GM18873 (cell line): ENCODE measurements around the gene TRPM3.

Experiments used
- ATAC-seq: cut with Tn5 transposase; IDR thresholded peaks from one replicate; pipeline ENCODE4 v1.9.1; 2021; ENCODE audit warnings: mild to moderate bottlenecking, moderate library complexity, moderate number of reproducible peaks; ENCODE audit not compliant: unreplicated experiment, low FRiP score

Gene TRPM3

DNA sequence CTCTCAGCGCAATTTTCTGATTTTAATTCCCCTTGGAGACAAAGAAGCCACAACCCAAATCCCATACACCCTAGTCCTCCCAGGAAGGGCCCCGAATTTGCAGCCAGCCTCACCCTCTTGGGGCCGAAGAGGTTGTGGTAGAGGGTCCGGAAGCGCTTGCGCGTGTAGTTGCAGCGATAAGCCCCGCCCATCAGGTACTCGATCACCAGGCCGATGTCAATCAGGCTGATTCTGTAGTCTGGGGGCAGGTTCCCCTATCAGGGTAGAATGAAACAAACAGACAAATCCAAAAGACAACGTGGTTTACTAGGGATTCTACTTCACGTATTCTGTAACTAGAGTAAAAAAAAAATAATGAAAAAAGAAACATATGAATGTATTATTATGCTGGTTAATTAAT, 496.3 kb downstream of the TRPM3 start:
- no peak for ATAC-seq

DNA sequence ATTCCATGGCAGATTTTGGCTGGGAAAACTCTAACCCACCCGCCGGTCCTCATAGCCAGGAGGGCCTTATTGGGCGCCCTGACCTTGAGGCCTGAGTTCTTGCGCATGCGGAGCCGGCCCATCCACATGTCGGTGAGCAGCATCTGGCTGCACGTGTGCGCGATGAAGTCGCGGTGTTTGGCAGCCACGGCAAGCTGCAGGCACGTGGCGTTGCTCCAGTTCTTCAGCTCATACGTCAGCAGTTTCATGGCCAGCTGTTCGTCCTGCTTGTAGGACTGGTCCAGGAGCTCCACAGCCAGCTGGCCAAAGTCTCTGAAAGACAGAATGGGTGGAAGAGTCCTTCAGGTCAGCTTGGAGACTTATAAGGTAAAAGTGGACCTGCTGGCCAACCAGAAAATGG, 502.6 kb downstream of the TRPM3 start:
- no peak for ATAC-seq

DNA sequence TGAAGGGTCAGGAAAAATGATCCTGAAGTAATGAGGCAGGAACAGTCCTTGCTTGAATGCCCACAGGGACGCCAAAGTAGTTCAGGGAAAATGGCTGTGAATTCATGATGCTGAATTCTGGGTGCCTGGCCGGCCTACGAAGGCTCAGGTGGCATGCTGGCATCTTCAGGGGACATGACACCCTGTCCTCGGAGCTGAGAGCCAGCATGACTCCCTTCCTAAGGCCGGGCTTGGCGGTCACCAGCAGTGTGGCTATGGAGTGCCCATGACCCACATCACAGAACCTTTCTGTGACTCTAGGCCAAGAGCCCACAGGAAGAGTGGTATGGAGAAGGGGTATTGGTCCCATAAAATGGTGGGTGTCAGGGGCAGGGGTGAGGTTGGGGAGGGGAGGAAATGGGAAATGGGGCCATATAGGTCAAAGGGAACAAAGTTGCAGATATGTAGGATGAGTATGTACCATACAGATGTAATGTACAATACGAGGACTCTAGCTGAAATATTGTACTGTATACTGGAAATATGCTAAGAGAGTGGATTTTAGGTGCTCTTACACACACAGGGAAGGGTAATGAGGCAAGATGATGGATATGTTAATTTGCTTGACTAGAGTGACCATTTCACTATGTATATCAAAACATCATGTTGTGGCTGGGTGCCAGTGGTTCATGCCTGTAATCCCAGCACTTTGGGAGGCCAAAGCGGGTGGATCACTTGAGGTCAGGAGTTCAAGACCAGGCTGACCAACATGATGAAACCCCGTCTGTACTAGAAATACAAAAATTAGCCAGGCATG, 504.2 kb downstream of the TRPM3 start:
- no peak for ATAC-seq

DNA sequence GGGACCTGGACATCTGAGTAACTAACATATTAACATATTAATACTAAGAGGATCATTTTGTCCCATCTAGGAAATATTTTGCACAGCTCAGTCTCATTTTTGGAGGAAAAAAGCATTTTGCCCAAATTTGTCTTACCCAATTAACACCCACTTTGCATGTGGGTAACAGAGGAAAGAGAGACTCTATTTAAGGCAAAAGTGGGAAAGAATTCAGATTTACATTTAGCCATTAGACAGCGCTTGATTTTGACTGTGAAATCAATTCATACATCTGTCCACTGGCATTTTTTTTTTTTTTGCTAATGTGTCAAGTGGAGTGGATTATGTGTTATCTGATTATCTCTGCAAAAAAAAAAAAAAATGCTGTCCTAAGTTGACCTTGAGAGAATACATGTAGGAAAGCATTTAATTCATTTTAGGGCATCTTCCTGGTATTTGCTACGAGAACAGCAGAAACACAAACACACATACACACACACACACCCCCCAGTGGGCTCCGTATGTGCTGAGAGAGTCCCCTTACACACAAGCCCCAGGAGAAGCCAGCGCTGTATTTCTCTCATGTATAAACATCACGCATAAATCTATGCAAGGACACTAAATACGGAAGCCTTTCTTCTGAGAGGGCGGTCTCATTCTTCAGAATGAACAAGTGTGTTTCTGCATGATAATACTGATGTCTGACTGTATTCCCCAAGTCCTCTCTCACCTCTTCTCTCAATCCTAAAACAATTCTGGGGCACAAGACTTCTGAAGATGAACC, 505.0 kb downstream of the TRPM3 start:
- ATAC-seq, result no peak

DNA sequence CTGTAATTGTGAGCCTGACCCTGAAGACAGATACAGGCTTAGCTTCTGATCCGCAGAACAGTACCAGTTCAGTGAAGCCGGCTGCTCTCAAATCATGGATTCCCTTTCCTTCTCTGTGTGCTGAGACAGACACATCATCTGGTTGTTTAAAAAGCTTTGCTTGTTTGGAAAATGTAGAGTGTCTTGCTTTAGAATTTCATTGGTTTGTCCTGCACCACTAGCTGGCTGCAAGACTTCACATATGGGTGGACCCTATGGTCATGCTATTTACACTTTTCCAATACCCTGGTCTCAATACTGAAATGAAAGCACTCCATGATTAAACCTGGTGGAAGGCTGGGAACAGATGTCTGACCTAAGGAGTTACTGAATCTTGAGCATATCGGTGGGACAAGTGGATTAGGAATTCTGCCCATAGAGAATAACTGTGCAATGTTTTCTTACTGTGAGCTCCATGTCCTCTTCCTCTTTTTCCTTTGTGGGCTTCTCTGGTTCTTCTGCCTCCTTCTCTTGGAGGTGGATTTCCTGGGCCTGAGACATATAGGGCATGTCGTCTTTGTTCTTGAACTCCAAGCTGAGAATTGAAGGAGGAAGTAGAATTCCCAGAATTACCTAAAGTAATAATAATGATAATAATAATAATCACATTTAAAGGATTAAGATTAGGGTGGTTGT, 505.8 kb downstream of the TRPM3 start:
- ATAC-seq, result no peak

DNA sequence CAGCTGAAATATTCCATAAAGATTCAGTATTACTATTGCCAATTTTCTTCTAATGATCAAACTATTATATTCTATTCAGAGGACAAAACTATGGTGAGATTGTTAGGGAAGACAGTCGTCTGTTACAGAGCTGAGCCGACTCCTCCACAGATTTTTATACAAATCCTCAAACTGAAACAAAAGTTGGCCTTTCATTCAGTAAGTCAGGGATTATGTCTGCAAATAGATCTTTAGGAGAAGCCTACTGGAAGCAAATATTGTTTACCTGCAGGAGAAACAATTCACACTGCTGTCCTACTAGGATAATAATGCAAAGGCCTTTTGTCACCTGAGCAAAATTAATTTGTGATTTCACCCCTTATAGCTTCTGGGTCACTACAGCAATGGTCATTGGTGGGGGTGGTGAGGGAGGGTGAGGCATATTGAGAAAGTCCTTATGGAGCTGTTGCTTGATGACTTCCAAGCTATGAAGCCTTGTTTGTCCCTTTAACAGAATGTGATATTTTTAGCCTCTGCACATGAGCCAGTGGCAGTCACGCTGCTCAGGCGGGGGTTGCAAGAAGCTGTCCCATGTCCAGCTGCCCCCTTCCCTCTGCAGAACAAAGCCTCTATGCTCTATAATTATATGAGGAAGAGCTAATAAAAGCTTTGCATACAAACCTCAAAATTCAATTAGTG, 506.5 kb downstream of the TRPM3 start:
- ATAC-seq, result no peak

DNA sequence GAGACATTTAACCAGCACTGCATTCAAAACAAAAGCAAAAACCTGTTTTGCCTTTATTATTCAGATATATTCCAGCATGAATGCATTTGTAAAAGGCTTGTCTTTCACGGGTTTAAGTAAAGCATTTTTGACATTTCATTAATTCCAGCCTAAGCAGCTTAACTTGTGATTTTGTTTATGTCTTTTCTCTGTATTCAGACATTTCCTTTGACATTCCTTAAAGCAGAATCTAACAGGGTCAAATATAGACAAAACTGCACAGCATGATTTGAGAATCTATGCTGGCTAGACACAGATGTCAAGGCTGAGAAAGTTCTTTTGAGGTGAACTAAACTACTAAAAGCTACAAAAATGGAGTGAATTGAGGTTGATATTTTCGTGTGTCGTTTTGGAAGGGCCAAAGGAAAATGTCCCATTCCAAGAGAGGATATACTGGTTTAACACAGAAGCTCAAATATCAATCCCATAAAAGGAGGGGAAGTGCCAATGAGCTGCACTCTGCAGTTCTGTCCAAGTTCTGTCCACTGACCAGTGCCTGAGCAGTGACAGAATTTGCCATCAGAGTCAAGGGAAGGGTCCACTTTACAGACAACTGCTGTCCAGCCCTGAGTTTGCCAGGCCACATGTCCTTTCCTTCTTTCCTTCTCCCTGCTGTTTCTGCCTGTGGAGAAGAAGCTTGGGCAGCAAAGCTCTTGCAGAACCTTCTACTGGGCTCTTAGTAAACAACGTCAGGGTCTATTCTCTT, 508.2 kb downstream of the TRPM3 start:
- no peak for ATAC-seq

DNA sequence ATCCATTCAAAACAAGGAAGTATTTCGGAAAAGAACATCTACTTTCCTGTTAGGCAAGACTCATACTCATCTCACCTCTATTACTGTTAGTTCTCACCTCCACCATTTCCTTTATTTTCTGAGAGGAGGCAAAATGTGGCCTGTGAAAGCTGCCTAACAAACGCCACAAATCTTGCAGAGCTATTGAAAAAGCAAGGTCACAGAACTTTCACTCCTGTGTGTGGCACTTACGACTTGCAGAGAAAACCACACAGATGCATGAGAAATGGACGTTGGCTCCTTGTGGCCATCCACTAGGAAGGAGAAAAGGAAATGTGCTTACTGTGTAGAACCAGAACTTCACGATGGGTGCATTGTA, 511.2 kb downstream of the TRPM3 start:
- no peak for ATAC-seq

DNA sequence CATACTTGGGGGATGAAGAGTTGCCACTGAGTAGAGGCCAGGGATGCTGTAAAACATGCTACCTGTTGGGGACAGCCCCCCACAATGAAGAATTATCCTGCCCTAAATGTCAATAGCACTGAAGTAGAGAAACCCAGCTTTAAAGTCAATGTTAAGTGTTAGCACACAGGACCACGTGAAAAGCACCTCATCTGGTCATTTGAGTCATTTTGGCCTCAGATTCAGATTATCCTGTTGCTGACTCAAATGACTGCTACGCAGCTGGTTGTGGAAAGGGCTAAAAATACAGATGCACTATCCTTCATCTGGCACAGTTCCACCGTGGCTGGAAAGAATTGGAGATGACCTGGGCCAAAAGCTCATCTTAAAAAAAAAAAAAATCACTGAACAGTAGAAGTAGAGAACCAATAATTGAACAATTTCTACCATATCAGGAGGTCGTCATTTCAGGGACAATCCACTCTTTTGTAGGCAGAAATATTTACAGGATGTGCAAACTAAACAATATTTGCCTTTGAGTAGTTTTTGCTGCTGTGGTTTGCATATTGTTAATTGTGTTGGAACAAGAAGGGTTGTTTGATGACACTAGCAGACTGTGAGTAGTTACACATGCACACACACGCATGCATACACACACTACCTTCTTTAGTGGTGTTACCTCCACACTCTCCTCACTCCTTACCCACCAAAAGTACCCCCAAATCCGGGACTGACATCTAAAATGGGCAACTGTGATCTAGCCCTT, 511.7 kb downstream of the TRPM3 start:
- no peak for ATAC-seq

DNA sequence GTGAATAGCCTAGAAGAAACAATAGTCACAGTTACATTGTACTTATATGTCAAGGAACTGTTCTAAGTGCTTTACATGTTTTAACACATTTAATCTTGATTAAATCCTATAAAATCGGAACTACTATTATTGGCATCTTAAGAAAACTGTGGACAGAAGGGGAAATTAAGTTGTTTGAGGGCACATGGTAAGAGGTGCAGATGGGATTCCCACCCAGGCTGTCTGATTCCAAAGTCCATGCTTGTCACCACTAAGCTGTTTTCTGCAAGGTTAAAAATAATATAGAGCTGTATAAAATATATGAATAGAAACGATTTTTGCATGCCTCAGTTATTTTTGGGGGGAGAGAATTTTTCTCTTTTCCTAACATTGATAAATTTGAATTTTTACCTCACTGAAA, 512.4 kb downstream of the TRPM3 start:
- ATAC-seq, result no peak

DNA sequence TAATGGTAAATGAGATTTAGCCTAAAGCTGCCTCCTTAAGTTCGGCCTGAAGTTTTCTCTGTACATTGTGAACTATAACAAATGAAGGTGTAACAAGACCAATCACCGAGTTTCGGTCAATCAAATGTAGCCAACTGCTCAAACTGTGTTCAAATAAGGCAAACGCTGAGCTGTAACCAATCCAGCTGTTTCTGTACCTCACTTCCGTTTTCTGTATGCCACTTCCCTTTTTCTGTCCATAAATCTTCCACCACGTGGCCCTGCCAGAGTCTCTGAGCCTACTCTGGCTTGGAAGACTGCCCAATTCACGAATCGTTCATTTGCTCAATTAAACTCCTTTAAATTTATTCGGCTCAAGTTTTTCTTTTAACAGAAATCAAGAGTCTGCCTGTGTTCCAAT, 513.5 kb downstream of the TRPM3 start:
- ATAC-seq, result peak; percentile 55

DNA sequence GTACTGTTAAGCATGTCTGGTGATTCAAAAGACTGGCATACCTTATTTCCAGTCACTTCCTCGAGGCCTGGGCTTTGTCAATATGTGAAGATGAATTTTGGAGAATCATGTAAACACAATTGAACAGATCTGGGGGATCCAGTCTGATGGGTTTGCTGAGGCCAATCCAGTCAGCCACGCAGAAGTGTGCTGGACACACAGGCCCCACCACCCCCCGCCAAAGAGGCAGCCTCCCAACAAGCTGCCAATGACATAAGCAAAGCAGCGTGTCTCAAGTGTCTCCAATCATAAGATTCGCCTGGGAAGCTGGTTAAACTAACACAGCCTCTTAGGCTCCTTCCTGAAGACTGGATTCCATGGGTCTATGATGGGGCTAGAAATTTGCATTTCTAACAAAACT, 514.1 kb downstream of the TRPM3 start:
- ATAC-seq, result no peak

DNA sequence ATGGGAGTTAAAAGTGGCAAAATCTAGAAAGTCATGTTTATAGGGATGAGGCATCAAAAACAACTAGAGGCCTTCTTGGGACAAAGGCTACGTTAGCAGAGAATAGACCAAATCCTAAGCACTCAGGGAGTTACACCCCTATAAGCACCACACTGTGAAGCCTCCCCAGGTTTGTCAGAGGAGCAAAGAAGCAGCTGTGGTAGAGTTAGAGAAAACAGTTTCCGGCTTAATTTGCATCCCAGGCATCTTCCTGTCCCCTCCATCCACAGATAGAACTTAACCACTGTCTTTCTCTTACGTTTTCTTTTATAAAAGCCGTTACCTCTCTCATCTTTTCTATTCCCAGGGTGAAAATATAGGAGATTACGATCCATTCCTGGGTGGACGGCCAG, 518.4 kb downstream of the TRPM3 start:
- ATAC-seq, result no peak

DNA sequence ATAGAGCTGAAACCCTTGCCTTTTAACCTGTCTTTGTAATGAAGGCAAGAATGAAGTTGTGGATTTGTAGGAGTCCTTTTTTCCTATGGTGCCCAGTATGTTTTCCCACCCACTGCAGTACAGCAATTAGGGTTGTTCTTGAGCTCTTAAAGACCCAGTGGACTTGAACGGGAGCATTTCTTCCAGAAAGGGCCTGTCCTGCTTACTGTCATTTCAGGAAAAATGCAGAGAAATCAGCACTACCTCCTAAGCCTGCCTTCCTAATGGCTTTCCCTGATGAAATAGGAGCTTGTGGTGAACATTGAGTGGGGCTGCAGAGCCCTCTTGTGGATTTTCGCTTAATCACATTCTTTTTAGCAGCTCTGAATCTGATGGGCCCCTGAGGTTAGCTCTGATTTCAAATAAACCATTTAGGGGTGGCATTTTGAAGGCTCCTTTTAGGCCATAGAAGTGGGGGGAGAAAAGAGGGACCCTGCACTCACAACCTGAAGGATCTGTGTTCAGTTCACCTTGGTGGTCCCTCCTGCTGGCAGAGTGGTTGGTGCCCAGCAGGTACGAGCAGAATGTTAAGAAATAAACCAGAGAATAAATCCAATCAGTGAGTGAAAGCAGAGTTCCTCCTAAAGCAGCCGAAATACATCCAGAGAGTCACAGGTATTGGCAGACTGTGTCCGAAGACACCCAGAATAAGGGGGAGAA, 519.0 kb downstream of the TRPM3 start:
- peak; percentile 88 for ATAC-seq

DNA sequence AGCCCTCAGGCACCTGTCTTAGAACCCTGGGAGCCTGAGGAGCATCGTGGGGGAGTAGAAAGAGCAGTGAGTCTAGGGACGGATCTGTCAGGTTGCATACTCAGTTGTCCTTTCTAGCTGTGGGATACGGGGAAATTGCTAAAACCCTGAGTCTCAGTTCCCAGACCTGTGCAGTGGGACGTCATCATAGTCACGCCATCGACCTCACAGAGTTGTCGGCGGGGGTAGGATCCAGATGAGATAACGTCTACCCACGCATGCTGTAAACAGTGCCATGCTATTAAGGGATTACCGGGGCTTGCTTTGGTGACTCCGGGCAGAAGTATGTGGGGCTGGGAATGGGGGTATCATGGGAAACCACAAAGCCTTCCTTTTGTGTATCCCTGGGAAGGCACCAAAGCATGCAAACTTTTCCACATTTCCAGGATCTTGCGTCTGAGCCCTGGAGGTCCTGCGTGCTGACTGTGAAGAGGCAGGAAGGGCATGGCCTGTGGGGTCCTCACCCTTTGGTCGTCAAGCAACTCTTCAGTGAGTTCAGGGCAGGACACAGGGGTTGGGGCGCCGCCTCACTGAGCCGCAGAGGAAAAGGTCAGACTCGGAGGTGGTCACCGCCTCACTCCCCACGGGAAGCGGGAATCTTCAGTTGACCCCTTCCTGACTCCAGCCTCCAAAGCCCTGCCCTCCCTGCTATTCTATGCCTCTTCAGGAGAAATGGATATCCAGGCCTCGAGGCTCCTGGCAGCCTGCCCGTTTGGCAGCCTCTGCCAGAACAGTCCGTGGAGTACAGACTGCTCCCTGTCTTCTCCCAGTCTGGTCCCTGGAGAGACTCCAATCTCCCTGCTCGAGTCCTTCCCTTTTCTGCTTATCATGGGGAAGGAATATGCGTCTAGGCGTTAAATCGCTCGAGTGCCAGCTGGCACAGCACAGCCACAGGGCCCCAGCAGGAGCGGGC, 520.1 kb downstream of the TRPM3 start:
- ATAC-seq, result no peak

DNA sequence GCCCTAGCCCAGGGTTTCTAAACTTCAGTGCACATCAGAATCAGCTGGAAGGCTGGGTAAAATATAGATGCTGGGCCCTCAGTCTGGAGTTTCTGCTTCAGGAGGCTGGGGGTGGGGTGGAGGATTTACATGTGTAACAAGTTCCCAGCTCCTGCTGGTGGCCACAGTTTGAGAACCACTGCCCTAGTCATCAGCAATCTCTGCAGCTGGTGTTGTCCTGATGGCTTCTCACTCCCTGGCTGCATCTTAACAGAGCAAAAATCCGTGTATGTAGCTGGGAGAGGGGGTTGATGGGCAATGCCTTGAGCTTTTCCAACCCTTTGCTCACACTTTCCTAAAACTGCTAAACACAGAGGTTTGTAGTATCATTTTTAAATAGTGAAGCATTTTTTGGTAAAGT, 520.9 kb downstream of the TRPM3 start:
- no peak for ATAC-seq

DNA sequence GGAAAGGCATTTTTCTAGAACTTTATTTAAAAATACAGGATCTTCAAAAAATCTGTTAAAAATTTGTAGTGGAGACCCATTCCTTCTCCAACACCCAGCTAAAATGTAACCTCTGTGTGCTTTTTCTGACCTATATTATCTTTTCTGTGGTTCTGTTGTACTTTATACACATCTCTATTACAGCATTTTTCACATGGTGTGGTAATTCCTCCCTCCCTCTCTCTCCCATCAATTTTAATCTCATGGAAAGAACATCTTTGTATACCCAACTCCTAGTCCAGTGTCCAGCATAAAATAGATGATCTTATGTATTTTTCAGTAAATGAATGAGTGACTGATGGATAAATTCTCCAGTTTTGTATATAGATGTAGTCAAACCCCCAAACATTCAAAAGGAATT, 523.5 kb downstream of the TRPM3 start:
- no peak for ATAC-seq

DNA sequence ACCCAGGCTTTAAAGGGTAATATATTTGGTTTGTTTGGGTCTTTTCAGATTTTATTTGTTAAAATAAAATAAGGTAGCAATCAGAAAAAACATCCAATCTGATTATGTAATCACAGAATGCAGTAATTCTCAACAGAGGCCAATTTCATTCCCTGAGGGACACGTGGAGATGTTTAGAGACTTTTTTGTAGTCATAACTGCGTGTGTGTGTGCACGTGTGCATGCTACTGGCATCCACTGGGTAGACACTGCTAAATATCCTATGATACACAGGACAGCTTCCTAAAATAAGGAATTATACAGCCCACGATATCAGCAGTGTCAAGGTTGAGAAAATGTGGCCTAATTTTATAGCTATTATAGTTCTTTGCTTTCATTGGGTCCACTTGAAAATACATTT, 526.2 kb downstream of the TRPM3 start:
- ATAC-seq, result no peak
